ENCODE measurements around the gene MAU2.
"Not testable (repeated sequence)": the region's sequence is repeated elsewhere in the genome, so short reads cannot be mapped to it uniquely, and the experiment has no call there.

The MAU2 gene

GRCh38 chr19:19384486-19384885 is 63.9 kb downstream of the MAU2 start:
- DNase-seq (ENCODE audit: low read depth in 2 of 2) = no peak

- peak; percentile 99 to 100 for DNase-seq (ENCODE audit: low read depth in 2 of 2)
These were observed 64.7 kb downstream of the MAU2 start for GRCh38 chr19:19385131-19385895.

- DNase-seq (ENCODE audit: low read depth in 2 of 2) = peak; percentile 44 to 52
These were observed 65.6 kb downstream of the MAU2 start for GRCh38 chr19:19385896-19386869.

GRCh38 chr19:19387108-19387507 is 66.5 kb downstream of the MAU2 start:
- DNase-seq (ENCODE audit: low read depth in 2 of 2) = no peak

- no peak for DNase-seq (ENCODE audit: low read depth in 2 of 2)
These were observed 68.2 kb downstream of the MAU2 start for GRCh38 chr19:19388568-19389555.

- not testable (repeated sequence) for DNase-seq (ENCODE audit: low read depth in 2 of 2)
These were observed 69.1 kb downstream of the MAU2 start for GRCh38 chr19:19389683-19390082.

- not testable (repeated sequence) for DNase-seq (ENCODE audit: low read depth in 2 of 2)
These were observed 73.7 kb downstream of the MAU2 start for GRCh38 chr19:19394333-19394732.

GRCh38 chr19:19399733-19400433 is 79.3 kb downstream of the MAU2 start:
- DNase-seq (ENCODE audit: low read depth in 2 of 2) = no peak

GRCh38 chr19:19402656-19403372 is 82.2 kb downstream of the MAU2 start:
- DNase-seq (ENCODE audit: low read depth in 2 of 2) = no peak

GRCh38 chr19:19403373-19403901 is 82.8 kb downstream of the MAU2 start:
- DNase-seq (ENCODE audit: low read depth in 2 of 2) = no peak

GRCh38 chr19:19404879-19405860 is 84.5 kb downstream of the MAU2 start, which contains the start of gene GATAD2A:
GATAD2A (plus strand) TSS chr19:19405675; CDS start chr19:19465346, 59,671 bp downstream.
- peak; percentile 86 to 87 for DNase-seq (ENCODE audit: low read depth in 2 of 2)

- peak; percentile 38 to 47 for DNase-seq (ENCODE audit: low read depth in 2 of 2)
These were observed 85.6 kb downstream of the MAU2 start for GRCh38 chr19:19405971-19406877.

GRCh38 chr19:19406878-19407632 is 86.4 kb downstream of the MAU2 start:
- peak in 1 of 2 donors; percentile 35 for DNase-seq (ENCODE audit: low read depth in 2 of 2)

- no peak for DNase-seq (ENCODE audit: low read depth in 2 of 2)
These were observed 87.0 kb downstream of the MAU2 start for GRCh38 chr19:19407633-19407930.
